SHP77 treated with DMSO at 0.1 percent for 48 hours (cell line): ENCODE data around the gene SAMD8.
"Not testable (repeated sequence)": the region's sequence is repeated elsewhere in the genome, so short reads cannot be mapped to it uniquely, and the experiment has no call there.

ENCODE experiments used
- DNase-seq: peaks from one replicate; lab custom pipeline; 2025; lab: John Stamatoyannopoulos, UW

The SAMD8 gene

GRCh38 chr10:75086278-75086934 lies 25.1 kb upstream of the SAMD8 start:
- DNase-seq, result no peak

- no peak for DNase-seq
These were observed 22.8 kb upstream of the SAMD8 start for GRCh38 chr10:75088640-75089039.

DNA sequence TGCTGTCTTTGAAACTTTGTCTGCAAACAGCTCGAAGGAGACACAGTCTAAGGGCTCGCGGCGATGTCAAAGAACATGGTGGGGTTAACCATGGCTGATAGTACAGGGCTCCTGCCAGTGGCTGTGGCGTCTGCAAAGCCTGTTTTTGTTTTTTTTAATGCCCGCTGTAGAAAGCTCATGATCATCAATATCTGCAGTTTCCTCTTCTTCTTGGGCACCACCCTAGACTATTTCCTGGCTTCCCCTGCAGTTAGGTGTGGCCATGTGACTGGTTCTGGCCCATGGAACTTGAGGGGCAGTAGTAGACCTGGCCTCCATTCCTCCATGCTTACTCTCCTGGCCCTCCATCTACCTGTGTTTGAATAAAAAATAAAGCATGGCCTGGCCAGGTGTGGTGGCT lies 21.8 kb upstream of the SAMD8 start:
- no peak for DNase-seq

GRCh38 chr10:75091146-75091545 lies 20.3 kb upstream of the SAMD8 start:
- DNase-seq, result no peak

GRCh38 chr10:75094465-75094864 lies 17.0 kb upstream of the SAMD8 start:
- no peak for DNase-seq

GRCh38 chr10:75095631-75096030 lies 15.8 kb upstream of the SAMD8 start:
- DNase-seq, result no peak

- no peak for DNase-seq
These were observed 14.7 kb upstream of the SAMD8 start for GRCh38 chr10:75096749-75097148.

GRCh38 chr10:75097666-75098285 lies 13.7 kb upstream of the SAMD8 start:
- DNase-seq, result no peak

- DNase-seq, result no peak
These were observed 12.4 kb upstream of the SAMD8 start for GRCh38 chr10:75098902-75099673.

DNA sequence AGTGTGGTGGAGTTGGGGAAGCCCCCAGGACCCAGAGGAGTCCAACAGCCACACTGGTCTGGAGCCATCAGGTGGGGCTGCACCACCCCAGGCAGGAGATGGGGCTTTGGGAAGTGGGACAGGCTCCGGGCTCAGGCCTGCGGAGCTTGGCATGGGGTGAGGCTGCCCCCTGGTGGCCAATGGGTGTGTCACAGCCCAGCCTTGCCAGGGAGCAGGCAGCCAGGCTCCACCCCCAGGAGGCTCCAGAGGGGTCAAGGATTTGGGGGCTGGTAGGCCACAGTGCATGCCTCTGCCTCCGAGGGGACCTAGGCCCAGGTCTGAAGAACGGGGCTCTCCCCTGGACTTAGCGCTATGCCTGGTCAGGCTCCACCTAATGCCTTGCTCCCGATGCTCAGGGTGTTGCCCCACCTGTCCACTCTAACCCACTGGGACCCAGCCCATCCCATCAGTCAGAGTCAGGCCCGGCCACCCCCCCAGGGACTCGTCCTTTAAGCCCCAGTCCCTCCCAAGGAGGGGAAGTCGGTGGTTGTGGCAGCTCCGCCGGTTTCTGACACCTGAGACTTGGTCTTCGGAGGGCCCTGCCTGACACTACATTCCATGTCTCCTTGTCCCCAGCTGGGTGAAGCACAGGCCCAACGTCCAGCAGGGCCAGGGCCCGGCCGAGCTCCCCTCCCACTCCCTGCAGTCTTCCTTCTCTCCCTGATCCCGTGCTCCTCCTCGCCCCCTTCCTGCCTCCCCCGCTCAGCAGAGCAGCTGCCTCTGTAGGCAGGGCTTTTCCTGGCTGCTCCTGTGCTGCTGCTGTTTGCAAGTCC lies 11.3 kb upstream of the SAMD8 start:
- no peak for DNase-seq

- no peak for DNase-seq
These were observed 10.6 kb upstream of the SAMD8 start for GRCh38 chr10:75100764-75101291.

DNA sequence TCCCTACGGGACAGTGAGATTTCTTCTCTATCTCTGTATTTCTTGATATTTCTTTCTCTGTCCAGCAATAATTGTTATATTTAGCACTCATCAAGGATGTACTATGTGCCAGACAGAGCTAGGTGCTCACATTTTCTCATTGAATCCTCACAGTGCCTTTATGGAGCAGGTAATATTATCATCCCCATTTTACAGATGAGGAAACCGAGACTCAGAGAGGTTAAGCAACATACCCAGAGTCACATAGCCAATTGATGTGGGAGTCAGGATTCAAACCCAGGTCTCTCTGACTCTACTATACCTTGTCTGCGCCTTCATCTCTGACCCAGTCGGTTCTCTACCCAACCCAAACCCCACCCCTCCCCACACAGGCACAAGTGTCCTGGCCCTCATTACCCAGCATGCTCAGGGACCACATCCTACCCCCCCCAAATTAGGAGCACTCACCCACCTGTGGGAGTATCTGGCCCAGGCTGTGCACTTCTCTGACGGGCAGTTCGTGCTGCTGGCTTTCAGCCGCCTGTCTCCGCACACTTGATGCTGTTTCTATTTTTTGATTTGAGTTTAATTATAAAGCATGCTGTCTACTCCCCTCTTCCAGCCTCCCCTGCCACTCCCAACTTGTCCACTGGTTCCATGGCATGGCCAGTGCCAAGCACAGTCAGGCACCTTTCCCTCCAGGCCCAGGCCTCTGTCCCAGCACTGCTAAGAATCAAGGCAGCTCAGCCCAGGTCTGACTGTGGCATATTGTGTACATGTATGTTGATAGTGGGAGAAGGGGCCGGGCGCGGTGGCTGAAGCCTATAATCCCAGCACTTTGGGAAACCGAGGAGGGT lies 9.8 kb upstream of the SAMD8 start:
- DNase-seq, result no peak

- no peak for DNase-seq
These were observed 8.4 kb upstream of the SAMD8 start for GRCh38 chr10:75102830-75103673.

DNA sequence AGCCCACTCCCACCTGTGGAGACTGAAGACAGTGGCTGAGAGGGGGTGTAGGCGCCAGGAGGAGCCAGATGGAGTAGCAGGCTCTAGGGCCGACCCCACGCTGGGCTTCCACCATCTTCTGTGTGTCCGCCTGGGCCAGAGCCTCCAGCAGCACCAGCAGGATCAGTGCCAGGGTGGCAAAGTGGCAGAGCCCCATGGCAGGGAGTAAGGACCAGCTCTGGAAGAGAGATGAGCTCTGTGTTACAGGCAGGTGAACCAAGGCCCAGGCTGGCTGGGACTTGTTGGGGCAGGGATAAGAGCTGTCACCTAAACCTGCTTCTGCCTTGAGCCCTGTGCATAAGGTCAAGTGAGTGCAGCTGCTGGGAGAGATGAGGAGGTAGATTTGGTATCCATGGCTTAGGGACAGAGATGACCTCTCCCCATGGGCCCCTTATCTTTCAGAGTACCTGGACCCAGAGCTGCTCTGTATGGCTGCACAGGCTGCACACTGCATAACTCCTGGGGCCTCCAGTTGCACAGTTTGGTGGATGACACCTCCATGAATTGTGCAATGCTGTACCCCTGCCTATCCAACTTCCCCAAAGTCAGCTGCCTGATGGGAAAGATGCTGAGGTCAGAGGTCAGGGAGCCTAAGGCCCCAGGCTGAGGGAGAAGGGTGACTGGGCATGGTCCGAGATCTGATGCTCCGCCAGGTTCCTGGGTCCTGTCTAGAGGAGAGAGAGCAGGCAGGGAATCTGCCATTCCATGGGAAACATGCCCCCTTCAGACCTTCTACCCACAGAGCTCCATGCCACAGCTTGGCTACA lies 7.4 kb upstream of the SAMD8 start:
- DNase-seq, result no peak

DNA sequence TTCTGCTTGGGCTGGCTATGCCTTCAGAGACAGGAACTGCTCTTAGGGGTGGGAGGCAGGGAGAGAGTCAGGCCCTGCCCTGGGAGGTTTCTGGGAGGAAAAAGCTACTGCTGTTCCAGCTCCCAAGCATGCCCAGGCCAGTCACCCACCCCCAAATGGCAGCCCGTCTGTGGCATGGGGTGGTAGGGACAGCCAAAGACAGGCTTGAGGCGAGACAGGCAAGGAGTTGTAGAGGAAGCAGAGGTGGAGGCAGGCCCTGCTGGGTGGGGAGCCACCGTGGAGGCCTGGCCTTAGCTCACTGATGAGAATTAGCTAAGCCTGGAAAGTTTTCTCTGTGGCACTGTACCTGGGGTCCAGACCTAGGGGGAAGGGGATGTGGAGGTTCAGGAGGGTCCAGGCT lies 6.6 kb upstream of the SAMD8 start:
- no peak for DNase-seq

DNA sequence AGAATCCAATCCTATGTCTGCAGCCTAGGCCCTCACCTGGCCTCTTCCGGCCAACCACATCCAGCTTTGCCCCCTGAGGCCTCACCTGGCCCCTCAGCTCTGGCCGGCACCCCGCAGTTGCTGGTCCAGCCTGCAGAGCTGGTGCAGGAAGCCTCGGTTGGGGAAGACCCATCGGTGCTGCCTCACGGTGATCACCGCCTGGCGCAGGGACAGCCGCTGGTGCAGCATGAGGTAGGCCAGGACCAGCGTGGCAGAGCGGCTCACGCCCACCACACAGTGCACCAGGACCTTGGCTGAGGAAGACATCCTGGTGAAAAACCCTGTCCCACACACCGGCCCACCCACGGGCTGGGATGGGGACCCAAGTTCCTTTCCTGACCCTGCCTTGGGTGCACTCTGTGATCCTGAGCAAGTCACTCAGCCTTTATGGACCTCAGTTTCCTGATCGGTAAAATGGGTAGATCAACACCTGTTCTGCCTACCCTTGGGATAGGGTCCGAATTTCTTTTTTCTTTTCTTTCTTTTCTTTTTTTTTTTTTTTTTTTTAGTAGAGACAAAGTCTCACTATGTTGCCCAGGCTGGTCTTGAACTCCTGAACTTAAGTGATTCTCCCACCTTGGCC lies 5.8 kb upstream of the SAMD8 start:
- no peak for DNase-seq

- DNase-seq, result no peak
These were observed 5.2 kb upstream of the SAMD8 start for GRCh38 chr10:75106242-75106641.

DNA sequence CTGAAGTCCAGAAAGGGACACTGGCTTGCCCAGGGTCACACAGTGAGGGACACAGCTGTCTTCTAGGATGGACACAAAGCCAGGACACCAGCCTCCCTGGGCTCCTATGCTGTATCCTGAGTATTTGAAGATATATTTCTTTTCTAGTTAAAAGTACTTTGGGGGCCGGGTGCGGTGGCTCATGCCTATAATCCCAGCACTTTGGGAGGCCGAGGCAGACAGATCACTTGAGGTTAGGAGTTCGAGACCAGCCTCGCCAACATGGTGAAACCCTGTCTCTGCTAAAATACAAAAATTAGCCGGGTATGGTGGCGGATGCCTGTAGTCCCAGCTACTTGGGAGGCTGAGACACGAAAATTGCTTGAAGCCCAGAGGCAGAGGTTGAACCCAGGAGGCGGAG lies 4.6 kb upstream of the SAMD8 start:
- not testable (repeated sequence) for DNase-seq
